Hematopoietic multipotent progenitor cell treated with erythropoietin and hydrocortisone succinate and interleukin-3 and kit ligand, for 4 days (in vitro differentiated cells): Measurements from ENCODE around the gene YTHDF1.
"Not testable (repeated sequence)": the region's sequence is repeated elsewhere in the genome, so short reads cannot be mapped to it uniquely, and the experiment has no call there.

Experiments
- DNase-seq: peaks from one replicate; pipeline ENCODE4 v3.0.0-alpha.2; 2015

Gene YTHDF1

DNA sequence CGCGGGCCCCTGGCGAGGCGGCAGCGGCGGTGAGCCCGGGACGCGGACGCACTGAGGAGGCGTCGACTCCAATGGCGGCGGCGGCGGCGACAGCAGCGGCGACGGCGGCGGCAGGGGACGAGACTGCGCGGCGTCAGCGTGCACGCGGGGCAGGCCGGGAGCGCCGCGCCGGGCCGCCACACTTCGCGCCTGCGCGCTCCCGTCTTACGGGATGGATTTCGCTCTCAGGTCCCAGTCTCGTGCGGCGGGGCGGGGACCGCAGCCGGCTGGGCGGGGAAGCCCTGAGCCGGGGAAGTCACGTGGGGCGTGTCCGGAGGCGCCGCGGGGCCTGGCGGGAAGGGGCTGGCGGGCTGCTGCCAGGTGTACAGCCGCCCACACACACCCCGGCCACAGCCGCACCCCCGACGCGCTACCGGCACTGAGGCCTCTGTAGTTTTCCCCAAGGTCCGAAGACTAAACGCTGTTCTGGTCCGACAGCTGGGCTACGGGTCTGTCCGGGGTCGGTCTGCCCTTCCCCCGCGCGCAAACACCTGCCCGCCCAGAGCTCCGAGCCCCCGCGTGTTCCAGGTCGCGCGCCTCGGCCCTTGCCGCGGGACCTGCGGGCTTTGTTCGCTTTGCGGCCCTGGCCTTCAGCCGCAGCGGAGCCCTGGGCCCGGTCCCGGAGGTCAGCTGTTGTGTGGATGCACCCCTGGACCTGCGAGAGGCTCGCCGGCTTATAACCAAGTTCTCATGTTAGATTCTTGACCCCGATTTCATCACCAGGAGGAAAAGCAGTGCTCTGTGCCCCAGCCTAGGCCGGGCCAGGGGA, at the start of gene YTHDF1:
YTHDF1 (minus strand) TSS at position 91 of the 808 bp plus-strand sequence. CDS start 239 bp downstream, outside the sequence.
- peak; percentile 98 for DNase-seq

DNA sequence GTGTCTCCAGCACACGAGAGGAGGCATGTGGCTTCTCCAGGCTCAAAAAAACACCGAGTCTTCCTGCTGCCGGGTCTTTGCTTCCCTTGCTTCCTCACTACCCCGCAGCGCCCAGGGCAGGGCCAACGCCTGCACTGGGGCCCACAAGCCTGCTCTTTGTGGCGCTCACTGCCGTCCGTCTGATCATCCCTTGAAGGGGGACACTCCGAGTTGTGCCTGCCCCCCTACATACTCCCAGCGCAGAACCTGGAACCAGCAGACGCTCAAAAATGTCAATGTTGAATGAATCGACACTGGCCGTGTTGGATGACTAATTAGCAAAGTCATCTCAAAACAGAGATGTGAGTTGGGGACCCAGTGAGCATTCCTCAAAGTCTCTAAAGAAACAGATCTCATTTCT, 48.6 kb upstream of the YTHDF1 start:
- no peak for DNase-seq

DNA sequence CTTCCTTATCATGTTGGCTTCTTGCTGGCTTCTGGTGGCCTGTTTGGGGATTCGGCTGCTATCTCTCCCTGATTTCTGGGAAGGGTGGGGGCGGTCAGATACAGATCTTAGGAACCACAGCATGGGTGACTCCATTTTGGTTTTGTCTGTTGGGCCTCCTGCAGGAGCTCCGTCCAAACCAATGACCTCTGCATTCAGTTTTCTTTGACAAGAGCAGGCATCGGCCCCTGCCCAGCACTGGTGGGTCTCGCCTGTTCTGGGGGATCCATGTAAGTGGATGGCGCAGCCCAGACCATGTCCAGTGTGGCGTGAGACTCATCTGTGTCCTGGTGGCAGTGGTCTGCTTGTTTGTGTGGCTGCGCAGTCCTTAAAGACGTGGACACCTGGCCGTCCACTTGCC, 48.1 kb upstream of the YTHDF1 start:
- DNase-seq, result no peak

DNA sequence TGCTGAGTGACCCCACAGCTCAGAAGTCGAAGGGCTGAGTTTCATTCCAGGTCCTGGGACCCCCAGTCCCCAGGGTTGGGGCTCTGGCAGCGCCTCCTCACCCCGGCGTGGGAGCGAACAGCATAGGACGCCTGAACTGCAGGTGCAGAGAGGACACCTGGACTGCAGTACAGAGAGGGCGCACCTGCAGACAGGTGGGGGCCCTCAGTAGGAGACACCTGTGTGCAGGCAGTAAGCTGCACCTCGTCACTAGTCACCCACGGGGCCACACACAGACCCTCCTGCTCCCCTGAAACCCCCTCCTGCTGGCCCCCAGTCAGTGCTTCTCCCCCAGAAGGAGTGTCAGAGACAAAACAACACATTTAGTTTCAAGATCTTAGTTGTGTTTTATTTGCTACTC, 46.9 kb upstream of the YTHDF1 start:
- no peak for DNase-seq

DNA sequence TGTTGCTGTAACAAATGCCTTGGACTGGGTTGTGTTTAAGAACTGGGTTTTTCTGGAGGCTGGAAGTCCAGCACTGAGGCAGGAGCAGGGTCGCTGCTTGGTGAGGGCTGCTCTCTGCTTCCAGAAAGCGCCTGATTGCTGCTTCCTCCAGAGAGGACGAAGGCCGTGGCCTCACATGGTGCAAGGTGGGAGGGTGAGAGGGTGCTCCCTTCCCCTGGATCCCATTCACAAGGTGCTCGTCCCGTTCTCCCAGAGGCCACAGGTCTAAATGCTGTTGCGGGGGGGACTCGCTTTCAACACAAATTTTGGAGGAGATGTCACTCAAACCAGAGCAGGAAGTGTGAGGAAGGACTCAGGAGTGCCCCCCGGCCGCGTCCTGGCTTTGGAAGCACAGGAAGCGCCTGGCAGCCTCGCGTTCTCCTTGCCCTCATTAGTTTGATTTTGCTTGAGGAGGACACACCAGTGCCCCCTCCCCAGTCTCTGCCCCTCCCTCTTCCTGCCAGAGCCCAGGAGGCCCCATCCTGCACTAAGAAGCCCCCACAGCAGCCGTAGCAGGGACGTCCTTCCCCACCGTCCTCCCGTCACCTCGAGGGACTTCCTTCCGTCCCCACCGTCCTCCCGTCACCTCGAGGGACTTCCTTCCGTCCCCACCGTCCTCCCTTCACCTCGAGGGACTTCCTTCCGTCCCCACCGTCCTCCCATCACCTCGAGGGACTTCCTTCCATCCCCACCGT, 46.0 kb upstream of the YTHDF1 start:
- no peak for DNase-seq

DNA sequence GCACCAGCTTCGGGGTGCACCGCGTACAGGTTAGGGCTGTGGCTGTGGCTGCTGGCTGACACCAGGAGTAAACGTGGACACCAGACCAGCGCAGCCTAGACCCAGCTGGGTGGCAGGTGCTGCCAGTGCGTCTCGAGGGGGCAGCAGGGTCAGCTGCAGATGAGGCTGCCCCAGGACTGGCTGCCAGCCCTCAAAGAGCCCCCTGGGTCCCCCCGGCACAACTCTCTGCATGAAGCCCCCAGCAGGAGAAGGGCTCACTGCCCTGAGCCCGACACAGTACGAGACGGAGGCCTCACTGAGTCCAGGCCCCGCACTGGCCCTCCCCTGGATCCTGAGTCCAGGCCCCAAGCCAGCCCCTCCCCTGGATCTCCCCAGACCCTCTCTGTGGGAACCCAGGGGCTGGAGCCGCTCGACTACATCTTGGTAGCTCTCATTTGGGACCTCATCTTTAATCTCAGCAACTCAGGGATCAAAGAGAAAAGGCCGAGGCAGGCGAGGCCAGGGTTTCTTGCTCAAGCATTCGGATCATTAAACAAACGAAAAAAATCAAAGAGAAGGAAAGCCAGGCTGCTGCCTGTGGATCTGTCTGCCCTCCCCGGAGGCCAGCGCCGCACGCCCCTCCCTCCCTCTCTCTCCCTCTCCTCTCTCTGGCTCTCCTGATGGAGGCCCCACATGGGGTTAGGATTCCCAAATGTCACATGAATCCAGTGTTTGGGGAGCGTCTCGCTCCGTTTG, 45.3 kb upstream of the YTHDF1 start:
- no peak for DNase-seq

DNA sequence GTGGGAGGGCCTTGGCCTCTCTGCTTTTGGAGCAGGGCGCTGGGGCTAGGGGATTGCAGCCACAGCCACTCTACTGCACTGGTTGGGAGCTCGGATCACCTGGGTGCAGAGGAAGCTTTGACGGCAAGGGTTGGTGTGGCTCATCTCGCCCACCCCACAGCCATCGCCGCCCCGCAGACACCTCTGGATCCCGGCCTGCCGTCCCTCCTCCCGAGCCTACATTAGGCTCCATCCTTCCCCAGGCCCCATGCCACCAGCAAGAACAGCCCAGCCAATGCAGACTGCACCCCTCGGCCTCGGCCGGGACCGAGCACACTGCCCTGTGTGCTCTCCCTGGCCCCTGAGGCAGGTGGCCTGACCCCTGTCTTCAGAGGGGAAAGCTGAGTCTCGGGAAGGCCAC, 44.6 kb upstream of the YTHDF1 start:
- DNase-seq, result no peak

DNA sequence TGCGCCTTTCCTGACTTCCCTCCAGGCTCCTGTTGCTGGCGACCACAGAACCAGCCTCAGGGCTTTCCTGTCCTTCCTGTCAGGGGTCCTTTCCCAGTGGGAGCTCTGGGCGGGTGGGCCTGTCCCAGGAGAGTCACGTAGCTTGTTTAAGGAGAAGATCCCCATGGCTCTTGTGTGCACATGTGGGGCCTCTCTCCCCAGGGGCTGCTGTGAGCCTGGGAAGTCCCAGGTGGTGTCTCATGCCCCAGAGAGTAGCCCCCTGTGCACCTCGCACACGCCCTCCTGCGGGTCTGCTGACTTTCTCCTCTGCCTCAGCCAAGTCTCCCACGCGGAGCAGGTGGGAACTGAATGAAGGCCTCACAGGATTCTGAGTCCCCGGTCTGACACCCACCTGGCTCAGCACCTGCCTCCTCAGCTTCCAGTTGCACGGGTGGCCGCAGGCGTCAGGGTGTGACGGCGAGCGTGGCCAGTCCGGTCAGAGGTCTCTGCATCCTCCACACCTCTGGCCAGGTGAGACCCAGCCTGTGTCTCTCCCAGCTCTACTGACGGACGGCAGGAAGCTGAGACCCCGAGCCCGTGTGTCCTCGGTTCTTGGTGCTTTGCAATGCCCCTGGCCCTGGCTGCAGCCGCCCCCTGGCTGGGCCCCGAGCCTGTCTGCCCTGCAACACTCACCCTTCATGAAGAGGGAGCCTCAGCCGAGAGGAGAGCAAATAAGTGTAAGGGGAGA, 44.0 kb upstream of the YTHDF1 start:
- no peak for DNase-seq

DNA sequence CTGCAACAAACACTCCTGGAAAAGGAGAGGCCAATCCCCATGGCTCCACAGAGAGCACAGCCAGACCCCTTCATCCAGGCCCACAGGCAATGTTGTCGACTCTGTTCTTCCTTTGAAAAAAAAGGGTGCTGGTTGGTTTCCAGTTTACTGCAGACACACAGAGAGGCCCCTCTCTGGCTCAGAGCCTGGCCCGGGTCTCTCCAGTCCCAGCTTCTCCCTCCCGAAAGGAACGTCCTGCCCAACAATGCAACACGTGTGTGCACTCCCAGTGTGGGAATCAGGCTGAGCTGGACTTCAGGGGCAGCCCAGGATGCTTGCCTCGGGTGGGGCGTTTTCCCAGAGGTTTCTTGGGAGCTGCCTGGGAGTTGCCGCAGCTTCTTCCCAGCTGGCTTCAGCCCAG, 42.9 kb upstream of the YTHDF1 start:
- DNase-seq, result no peak

DNA sequence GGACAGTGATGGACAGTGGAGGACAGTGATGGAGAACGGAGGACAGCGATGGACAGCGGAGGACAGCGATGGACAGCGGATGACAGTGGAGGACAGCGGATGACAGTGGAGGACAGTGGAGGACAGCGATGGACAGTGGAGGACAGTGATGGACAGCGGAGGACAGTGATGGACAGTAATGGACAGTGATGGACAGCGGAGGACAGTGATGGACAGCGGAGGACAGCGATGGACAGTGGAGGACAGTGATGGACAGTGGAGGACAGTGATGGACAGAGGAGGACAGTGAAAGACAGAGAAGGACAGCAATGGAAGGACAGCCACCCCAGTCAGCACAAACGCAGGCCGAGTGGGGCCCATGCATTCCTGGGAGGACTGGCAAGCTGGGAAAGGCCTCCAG, 41.7 kb upstream of the YTHDF1 start:
- no peak for DNase-seq

DNA sequence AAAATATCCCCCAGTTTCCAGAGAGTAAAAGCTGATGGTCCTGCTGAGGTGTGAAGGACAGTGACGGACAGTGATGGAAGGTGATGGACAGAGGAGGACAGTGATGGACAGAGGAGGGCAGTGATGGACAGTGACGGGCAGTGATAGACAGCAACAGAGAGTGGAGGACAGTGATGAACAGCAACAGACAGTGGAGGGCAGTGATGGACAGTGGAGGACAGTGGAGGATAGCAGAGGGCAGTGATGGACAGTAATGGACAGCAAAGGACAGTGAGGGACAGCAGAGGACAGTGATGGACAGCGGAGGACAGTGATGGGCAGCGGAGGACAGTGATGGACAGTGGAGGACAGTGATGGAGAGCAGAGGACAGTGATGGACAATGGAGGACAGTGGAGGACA, 41.0 kb upstream of the YTHDF1 start:
- no peak for DNase-seq

DNA sequence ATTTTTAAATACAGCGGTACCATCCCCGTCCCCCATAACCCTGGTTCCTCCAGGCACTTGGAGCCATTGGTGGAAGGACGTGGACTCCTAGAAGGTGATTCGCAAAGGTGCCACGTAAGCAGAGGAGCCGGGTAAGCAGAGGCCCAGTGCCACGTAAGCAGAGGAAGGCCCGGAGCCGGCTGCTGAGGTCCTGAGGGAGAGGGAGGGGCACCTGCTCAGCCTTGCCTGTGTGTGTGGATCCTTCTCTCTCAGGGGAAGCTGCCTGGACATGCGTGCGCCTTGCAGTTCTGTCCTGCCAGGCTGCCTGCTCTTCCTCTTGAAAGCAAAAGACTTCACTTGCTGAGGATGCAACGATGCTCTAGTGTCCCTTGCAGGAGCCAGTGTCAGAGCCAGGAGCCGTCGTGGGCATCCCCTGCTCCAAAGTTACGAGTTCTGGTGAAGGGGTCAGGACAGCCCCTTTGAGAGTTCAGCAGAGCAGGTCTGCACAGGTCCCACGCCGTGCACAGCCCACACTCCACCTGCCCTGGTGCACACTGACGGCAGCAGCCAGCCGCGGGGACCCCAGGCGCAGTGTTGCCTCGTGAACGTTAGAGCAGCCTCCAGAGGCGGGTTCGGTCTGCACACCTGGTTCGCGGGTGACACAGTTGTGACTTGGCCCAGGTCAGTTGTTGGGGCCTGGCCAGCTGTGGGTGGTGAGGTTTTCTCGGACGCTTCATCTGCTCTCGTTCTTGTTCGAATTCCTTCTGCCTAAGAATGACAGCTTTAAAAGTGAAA, 40.2 kb upstream of the YTHDF1 start:
- no peak for DNase-seq

DNA sequence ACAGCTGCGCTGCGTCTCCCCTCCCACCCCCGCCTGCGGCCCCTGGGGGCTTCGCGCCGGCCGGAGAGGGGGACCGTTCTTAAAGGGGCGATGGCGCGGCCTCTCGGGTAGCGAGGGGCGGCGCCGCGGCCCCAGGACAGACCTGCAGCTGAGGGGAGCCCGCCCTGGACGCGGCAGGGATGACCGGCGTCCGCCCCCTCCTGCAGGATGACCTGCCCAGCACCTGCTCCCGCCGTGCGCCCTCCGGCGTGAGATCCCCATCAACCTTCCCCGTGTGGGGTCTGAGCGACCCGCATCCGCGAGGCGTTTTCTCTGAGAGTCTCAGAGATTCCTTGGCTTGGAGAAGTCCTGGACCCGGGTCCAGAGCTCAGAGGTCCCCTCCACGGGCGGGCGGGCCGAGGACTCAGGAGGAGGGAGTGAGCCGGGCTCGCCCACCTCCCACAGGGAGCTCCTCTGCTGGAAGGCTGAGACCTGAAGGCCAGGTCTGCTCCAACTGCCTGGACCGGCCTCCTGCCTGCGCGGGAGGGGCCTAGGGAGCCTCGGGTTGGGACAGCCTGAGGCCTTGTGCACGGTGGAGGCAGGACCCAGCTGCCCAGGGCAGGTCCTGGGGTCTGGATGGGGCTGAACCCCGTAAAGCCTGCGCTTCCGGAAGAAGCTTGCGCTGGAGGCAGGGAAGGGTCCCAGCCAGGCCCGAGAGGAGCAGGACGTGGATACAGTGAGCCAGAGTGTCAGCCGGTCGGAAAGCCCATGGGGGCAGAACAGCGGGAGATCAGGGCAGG, 38.9 kb upstream of the YTHDF1 start:
- no peak for DNase-seq

DNA sequence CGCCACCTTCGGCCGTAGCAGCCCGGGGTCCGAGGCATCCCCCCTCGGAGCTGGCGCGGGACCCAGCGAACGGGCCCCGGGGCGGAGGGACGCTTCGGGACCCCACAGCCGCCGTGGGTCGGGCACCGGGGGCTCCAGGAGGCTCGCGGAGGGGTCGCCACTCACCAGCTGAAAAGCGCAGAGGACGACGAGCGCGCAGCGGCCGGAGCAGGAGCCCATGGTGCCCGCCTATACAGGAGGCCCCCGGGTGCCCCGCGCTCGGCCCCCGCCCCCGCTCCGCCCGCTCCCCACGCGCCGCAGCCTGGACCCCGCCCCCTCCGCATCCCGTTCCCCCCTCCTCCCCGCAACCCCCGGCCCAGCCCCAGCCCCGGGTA, 38.3 kb upstream of the YTHDF1 start, which contains the start of gene NKAIN4:
NKAIN4 (minus strand) TSS at position 232 of the 374 bp plus-strand sequence; CDS start at position 219, 13 bp downstream.
- no peak for DNase-seq

DNA sequence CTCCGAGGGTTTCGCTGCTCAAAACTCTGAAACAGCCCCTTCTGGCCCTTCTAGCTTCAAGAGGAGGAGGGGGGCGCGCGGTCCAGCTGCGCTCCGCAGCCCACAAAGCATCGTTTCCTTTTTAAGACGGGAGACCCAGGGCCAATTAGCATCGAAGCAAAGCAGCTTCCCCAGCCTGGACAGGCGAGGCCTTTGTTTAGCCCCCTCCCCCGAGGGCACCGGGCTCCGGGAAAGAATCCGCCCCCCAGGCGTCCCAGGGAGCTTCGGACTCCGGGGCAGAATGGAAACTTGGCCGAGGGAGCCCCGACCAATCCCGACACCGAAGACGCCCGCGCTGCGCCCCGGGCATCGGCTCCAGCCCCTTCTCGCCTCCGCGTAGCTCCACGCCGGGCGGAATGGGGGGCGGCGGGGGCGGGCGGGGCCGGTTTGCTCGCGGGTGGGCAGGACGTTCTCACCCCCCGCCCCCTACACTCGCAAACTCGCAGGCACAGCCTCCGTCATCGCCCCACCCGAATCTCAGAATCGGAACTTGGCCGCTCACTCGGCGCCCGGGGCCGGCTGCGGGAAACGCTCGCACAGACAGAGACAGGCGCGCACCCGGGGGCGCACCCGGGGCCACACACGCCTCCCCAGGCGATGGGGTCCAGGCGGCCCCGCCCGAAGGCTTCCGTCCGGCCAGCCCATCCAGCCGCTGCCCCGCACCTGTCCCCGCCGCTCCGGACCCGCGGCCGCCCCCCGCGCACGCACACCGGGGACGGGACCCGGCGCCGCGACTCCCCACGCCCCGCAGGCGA, 37.7 kb upstream of the YTHDF1 start:
- no peak for DNase-seq

DNA sequence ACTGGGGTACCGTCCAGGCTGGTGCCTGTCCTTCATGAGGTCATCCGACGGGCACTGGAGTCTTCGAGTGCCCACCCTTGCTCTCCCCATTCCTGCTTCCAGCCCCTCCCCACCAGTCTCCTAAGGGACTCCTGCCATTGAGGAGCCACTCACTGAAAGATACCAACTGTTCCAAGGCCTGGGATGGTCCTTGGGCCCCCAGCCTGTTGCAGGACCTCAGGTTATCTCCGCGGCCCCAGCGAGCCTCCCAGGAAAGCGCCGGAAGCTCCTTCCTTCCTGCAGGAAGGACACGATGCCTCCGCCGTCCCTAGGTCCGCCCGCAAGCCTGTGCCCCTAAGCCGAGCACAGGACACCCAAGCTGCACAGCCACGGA, 37.1 kb upstream of the YTHDF1 start:
- DNase-seq, result no peak

DNA sequence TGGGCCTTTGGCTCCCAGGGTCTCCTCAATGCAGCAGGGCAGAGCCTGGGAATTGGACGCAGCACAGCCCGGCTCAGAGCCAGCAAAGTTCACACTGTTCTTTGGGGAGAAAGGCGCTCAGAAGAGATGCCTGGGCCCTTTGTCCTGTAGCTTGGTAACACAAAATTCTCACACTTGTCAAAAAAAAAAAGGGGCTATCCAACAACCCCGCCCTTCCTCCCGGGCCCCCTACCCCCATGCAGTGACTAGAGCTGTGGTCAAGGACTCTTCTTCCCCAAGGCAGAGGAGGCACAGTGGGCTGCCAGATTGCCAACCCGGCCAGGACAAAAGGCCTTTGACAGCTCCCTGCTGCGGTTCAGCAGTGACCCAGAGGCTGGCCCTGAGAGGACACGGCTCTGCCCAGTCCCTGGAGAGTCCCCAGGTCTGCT, 36.4 kb upstream of the YTHDF1 start:
- DNase-seq, result no peak

DNA sequence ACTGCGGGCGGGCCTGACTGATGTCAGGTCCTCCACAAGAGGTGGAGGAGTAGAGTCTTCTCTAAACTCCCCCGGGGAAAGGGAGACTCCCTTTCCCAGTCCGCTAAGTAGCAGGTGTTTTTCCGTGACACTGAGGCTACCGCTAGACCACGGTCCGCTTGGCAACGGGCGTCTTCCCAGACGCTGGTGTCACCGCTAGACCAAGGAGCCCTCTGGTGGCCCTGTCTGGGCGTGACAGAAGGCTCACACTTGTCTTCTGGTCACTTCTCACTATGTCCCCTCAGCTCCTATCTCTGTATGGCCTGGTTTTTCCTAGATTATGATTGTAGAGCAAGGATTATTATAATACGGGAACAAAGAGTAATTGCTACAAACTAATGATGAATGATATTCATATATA, 35.4 kb upstream of the YTHDF1 start:
- not testable (repeated sequence) for DNase-seq

DNA sequence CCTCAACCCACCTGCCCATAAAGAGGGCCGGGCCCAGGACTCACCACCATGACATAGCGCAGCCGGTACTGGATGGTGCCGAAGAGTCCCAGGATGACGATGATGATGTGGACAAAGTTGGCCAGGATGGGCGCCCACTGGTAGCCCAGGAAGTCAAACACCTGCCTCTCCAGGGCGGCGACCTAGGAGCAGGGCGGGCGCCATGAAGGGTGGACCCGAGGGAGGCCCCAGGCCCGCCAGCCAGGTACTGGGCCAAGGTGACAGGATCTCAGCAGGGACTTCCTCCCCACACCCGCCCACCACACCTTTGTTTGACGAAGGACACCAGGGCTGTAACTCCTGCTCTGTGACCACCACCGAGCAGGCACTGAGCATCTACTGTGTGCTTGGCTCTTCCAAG, 34.0 kb upstream of the YTHDF1 start:
- DNase-seq, result no peak

DNA sequence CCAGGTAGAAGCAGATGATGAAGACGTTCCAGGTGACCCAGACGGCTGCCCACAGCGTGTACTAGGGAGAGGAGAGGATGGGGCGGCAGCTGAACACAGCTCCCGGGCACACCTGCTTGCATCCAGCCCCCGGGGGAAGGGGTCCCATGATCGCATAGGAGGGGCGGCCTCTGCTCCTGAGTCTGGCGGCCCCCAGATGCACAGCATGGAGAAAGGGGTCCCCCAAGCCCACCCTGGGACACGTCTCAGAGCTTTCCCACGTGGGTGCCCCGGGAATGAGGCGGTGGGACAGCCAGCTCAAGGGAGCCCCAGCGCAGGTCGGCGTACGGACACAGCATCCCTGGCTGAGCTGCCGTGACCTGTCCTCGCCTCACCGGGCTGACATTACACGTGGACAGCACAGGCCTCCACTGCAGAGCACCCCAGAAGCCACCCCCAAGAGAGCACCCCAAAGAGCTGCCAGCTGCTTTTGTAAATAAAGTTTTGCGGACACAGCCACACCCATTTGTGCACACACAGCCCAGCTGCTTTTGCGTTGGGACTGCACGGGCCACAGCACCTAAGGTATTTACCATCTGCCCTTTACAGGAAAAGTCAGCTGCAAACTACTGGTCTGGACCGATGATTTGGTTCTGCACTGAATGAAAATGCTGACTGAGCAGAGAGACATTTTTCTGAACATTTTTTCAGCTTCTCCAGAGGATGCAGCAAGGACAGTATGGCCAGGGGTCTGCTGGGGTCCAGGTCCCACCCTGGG, 33.1 kb upstream of the YTHDF1 start:
- DNase-seq, result no peak
